GM13977 (cell line): Measurements from ENCODE around the gene GOLGA2.

Experiments
- DNase-seq: peaks from one replicate; pipeline ENCODE4 v3.0.0; 2012; ENCODE audit warnings: low spot score
- CTCF ChIP-seq: IDR thresholded peaks from 2 replicates; pipeline ENCODE4 v1.5.1; 2012; ENCODE audit warnings: mild to moderate bottlenecking, control low read depth; ENCODE audit not compliant: insufficient read depth; ENCODE audit errors: extremely low read depth, missing control alignments
- in situ Hi-C: fragments of 300-500 bp; cut with MboI; formaldehyde crosslinking; loops from one replicate; pipeline ENCODE4 v1.12.0; 2022; ENCODE audit warnings: low sequenced_read_pairs, low pct_unique_long_range_greater_than_20kb, mixed read lengths, inconsistent platforms; ENCODE audit not compliant: unreplicated experiment

GOLGA2 gene

GRCh38 chr9:128206916-128207910 is 68.6 kb downstream of the GOLGA2 start:
- in situ Hi-C loops, result no loop called here
- TF ChIP-seq CTCF, result no peak
- no peak for DNase-seq

- no peak for DNase-seq
- TF ChIP-seq CTCF, result no peak
- in situ Hi-C loops, result no loop called here
Measured at GRCh38 chr9:128206484-128206883, 69.3 kb downstream of the GOLGA2 start.
